ENCODE measurements around the gene SH2D5.

SH2D5 gene

GRCh38 chr1:20729155-20729931 is 3.2 kb downstream of the SH2D5 start:
- H3K4me1 ChIP-seq: peaks cover 15% of the 10 kb centered on the region
- no peak overlapping the region for H3K27ac ChIP-seq
- 0 out of 2 replicates have a peak overlapping the region, but pooled peaks have one; percentile 26 for H3K4me2 ChIP-seq
- no peak for TF ChIP-seq Cebpa-rat (IDR thresholded peaks at IDR 0.05)
- H3K4me3 ChIP-seq: no peak overlapping the region
- peaks cover 36% of the 10 kb centered on the region for H4K20me1 ChIP-seq
- H3K27me3 ChIP-seq: peaks cover 51% of the 10 kb centered on the region
- no peaks in the 10 kb centered on the region for H3K36me3 ChIP-seq
- H3K9me3 ChIP-seq: no peaks in the 10 kb centered on the region
- no peak overlapping the region for H3K9ac ChIP-seq

DNA sequence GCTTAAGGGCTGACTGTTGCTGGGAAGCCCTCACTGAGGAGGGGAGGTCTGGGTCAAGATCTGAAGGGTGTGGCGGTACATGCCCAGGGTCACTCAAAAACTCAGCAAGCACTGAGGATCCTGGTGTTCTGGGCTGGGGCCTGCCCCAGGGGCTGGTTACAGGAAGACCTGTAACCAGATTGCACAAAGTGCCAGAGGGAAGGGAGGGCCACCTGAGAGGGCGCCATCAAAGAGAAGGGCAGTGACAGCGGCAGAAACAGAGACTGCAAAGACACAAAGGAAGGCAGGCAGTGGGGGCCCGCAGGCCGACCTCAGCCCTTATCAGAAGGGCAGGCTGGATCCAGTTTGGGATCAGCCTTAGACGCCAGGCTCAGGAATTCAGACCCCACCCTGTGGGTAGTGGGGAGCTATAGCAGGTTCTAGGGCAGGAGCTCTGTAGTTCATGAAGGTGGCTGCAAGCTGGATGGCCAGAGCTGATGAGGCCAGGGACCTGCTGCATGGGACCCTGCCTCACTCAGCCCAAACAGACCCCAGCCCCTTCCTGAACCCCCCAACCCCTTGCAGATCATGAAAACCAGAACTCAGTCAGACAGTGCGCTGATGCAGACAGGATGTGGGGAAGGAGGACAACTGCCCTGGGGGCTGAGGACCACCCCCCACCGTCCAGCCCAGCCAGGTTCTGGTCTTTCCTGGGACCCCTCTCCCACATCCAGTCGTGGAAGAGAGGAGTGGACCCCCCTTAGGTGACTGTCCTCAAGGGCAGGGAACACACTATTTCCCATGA is 3.9 kb downstream of the SH2D5 start:
- no peak for TF ChIP-seq Cebpa-rat (IDR thresholded peaks at IDR 0.05)
- H3K36me3 ChIP-seq: no peaks in the 10 kb centered on the region
- no peak overlapping the region for H3K27ac ChIP-seq
- no peak overlapping the region for H3K4me2 ChIP-seq
- H3K4me3 ChIP-seq: no peak overlapping the region
- H3K4me1 ChIP-seq: peaks cover 15% of the 10 kb centered on the region
- no peak overlapping the region for H3K9ac ChIP-seq
- H3K9me3 ChIP-seq: no peaks in the 10 kb centered on the region
- H3K27me3 ChIP-seq: peaks cover 51% of the 10 kb centered on the region
- peaks cover 36% of the 10 kb centered on the region for H4K20me1 ChIP-seq

GRCh38 chr1:20727746-20728316 is 4.7 kb downstream of the SH2D5 start:
- Histone ChIP-seq H3K27me3 (peaks cover 49% of the 10 kb centered on the region), H4K20me1 (peaks cover 35% of the 10 kb centered on the region), H3K4me1 (peaks cover 7% of the 10 kb centered on the region), H3K4me3 (no peak overlapping the region), H3K27ac (no peak overlapping the region), H3K4me2 (no peak overlapping the region), H3K36me3 (no peaks in the 10 kb centered on the region), H3K9me3 (no peaks in the 10 kb centered on the region), H3K9ac (no peak overlapping the region)
- TF ChIP-seq Cebpa-rat (IDR thresholded peaks at IDR 0.05): no peak

GRCh38 chr1:20726932-20727745 is 5.4 kb downstream of the SH2D5 start:
- TF ChIP-seq Cebpa-rat (IDR thresholded peaks at IDR 0.05): no peak
- Histone ChIP-seq H3K27me3 (peaks cover 42% of the 10 kb centered on the region), H3K4me1 (peaks cover under 1% of the 10 kb centered on the region; the same call in 1 of the 2 replicates)

DNA sequence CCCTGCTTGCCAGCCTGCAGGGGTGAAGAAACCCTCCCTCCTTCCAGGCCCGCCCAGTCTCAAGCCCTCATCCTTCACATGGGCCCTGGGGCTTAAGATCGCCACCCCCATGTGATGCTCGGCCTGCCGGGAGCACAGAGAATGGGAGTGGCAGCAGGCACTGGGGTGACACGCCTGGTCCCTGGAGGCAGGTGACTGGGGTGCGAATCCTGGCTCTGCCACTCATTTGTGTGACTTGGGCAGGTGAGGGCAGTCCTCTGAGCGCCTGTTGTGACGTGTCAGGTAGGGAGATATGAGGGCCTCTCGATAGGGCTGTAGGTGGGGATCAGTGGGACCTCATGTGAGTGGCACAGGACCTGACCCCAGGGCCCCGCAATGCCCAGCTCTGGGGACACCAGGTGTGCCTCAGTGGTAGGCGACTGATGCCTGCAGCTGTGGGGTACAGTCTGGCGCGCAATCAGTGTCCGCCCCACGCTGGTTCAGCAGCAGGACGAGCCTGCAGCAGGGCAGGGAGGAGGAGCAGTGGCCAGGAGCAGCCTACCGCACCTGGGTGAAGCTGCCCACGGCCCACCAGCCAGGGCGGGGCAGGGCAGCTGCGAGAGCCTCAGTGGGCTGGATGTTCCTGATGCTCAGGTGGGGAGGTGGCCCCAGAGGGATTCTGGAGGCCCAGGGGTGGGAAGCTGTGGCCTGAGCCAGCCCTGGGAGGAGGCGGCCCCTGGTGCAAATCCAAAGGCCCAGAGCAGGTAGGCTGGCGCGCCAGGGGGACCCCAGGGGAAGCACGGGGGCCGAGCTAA is 6.2 kb downstream of the SH2D5 start:
- no peak overlapping the region for H3K4me3 ChIP-seq
- H3K27ac ChIP-seq: no peak overlapping the region
- H3K9ac ChIP-seq: no peak overlapping the region
- no peak overlapping the region for H3K4me2 ChIP-seq
- H3K9me3 ChIP-seq: no peaks in the 10 kb centered on the region
- no peaks in the 10 kb centered on the region for H3K36me3 ChIP-seq
- TF ChIP-seq Cebpa-rat (IDR thresholded peaks at IDR 0.05): no peak
- peaks cover 34% of the 10 kb centered on the region for H3K27me3 ChIP-seq
- peaks cover 26% of the 10 kb centered on the region for H4K20me1 ChIP-seq
- no peaks in the 10 kb centered on the region for H3K4me1 ChIP-seq

More at GRCh38 chr1:20726932-20727745, 5.4 kb downstream of the SH2D5 start:
- Histone ChIP-seq H3K4me2 (no peak overlapping the region), H3K9ac (no peak overlapping the region), H3K4me3 (no peak overlapping the region), H3K36me3 (no peaks in the 10 kb centered on the region), H4K20me1 (peaks cover 28% of the 10 kb centered on the region), H3K9me3 (no peaks in the 10 kb centered on the region), H3K27ac (no peak overlapping the region)

- Histone ChIP-seq H3K9ac (no peak overlapping the region), H3K4me2 (no peak overlapping the region), H3K9me3 (no peaks in the 10 kb centered on the region), H3K4me3 (no peak overlapping the region), H3K27ac (no peak overlapping the region), H4K20me1 (peaks cover 17% of the 10 kb centered on the region), H3K4me1 (no peaks in the 10 kb centered on the region), H3K27me3 (peaks cover 25% of the 10 kb centered on the region), H3K36me3 (no peaks in the 10 kb centered on the region)
- no peak for TF ChIP-seq Cebpa-rat (IDR thresholded peaks at IDR 0.05)
Measured at GRCh38 chr1:20725189-20726117, 7.0 kb downstream of the SH2D5 start.

DNA sequence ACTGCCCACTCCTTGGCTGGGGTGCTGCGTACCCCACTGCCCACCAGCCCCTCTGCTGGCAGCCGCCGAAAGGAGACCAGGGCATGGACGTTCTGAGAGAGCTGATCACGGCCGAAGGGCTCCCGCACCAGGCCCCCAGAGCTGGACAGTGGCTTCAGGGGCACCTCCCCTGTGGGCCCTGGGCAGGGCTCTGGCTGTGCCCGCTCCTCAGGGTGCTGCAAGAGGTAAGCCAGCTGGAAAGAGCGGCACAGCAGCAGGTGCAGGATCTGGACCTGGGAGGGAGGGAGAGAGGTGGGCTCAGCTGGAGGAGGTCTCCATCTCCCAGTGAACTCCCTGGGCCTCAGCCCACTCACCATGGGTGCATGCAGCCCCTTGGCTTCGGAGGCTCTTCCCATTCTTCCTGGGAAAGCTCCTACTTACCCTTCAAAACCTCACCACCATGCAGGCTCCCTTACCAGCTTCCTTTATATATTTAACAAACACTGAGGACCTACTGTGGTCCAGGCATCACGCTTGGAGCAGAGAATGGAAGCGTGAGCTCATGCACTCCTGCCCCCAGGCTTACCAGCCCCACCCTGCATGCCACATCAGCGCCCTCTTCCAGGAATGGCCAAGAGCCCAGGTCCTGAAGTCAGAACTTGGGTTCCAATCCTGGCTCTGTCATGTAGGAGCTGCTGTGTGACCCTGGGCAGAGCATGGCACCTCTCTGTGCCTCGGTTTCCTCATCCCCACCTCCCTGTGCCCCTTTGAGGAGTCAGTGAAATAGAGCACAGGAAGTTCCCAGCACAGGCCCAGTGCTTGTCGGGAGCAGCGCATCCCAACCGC is 7.9 kb downstream of the SH2D5 start:
- H3K36me3 ChIP-seq: no peaks in the 10 kb centered on the region
- no peak overlapping the region for H3K27ac ChIP-seq
- H3K4me3 ChIP-seq: no peak overlapping the region
- TF ChIP-seq Cebpa-rat (IDR thresholded peaks at IDR 0.05): no peak
- H3K4me1 ChIP-seq: no peaks in the 10 kb centered on the region
- no peak overlapping the region for H3K4me2 ChIP-seq
- H4K20me1 ChIP-seq: peaks cover 14% of the 10 kb centered on the region; the same call in 1 of the 2 replicates
- peaks cover 21% of the 10 kb centered on the region for H3K27me3 ChIP-seq
- H3K9ac ChIP-seq: no peak overlapping the region
- no peaks in the 10 kb centered on the region for H3K9me3 ChIP-seq
